Pons (tissue), 1 donor: Measurements from ENCODE around the gene MSANTD2.

Experiments used
- DNase-seq: peaks from one replicate; pipeline ENCODE4 v3.0.0-alpha.2; 2016; ENCODE audit warnings: low spot score

Gene MSANTD2

GRCh38 chr11:124817036-124817435 is 16.8 kb upstream of the MSANTD2 start:
- DNase-seq: no peak

- no peak for DNase-seq
Observed at GRCh38 chr11:124814739-124815138, 14.5 kb upstream of the MSANTD2 start.

DNA sequence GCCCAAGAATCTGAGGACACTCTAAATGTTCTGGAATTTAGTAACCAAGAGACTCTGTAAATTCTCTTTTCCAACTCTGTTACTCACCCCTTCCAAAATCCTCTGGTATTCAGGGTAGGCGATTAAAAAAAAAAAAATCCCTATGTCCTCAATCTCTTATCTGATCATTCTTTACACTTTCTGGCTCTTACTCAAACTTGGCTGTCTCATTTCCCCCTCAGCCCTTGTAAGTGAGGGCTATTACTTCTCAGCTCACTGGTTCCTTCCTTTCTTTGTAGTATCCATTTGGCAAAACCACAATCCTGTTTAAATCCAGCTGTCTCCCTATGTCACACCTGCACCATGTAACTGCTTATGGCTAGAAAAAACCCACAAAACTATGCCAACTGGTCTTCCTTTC is 12.7 kb upstream of the MSANTD2 start:
- DNase-seq: no peak

GRCh38 chr11:124811399-124812125 is 11.4 kb upstream of the MSANTD2 start:
- DNase-seq: no peak

DNA sequence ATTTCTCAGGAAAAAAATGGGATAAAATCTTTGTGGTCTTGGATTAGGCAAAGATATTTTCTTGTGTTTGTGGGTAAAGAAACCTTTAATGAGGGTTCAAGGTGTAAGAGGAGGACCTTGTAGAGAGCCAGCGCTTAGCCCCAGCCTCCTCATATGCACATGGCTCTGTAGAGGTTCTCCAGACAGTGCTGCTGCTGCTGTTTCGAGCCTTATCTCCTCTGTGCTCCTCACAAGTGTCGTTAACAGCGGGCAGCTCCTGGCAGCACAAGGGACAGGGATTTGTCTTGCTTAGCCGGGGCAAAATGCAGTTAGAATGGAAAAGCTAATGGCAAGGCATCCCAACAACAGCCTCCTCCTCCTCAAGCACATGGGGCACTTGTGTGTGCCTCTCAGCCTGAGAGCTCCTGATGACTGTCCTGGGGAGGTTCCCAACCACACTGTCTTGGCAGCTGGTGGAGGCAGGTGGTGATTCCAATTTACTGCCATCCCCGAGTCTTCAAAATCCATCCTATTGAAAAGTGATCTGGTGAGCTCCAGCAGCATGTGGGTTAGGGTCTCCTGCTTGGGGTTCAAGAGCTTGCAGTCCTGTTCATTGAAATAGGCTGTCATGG is 7.6 kb upstream of the MSANTD2 start:
- no peak for DNase-seq

GRCh38 chr11:124807201-124807600 is 7.0 kb upstream of the MSANTD2 start:
- DNase-seq: peak; percentile 48

GRCh38 chr11:124804884-124805283 is 4.7 kb upstream of the MSANTD2 start:
- no peak for DNase-seq

- DNase-seq: no peak
Observed at GRCh38 chr11:124801636-124802312, 1.6 kb upstream of the MSANTD2 start.

DNA sequence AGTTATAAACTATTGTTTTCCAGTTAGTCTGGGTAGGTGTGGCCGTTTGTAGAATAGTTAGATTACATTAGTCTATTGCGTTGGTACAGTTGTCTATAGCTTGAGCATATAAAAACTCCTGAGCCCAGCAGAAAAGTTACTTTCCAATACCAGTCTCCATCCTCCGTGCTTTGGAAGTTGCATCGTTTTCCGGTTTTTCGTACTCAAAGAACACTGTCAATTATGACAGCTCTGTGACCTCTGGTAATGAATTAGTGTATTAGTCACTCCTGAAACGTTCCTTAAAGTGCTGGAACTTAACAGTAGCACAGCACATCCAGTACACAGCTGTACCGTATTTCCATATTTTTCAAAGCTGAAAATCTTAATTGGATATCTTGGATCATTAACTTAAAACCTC is 808 bp upstream of the MSANTD2 start:
- DNase-seq: no peak

DNA sequence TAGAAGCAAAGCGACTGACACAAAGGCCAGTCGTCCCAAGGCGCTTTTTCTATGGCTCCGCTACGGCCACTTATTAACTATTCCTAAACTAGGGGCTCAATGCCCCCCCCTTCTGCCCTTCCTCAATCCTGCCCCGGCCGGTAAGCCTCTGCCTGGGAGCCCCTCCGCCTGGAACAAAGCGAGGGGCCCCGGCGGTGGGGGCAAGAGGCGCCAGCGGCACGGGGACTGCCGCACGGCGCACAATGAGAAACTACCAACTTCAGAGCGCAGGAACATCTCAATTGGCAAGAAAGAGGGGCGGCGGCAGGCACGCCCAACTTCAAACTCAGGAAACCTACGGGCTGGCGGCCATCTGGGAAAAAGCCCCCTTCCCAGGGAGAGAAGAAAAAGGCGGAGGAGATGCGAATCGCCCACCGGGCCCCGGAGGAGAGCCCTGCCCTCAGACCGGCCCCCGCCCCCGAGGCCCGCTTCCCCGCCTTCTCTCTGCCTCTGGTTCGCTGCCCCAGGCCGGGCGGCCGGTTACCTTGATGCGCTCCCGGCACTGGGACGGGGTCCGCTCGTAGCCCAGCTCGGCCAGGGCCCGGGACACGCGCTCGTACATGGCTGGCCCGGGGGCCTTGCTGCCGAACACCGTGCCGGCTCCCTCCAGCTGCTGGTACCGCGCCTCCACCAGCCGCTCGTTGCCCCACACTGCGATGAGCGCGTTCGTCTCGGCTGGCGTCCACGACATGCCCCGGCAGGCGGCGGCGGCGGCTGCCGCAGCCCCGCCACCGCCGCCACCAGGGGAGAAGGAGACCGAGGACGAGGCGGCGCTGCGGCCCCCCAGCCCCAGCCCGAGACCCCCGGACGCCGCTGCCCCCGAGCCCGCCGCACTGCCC is 619 bp downstream of the MSANTD2 start:
- DNase-seq: no peak

DNA sequence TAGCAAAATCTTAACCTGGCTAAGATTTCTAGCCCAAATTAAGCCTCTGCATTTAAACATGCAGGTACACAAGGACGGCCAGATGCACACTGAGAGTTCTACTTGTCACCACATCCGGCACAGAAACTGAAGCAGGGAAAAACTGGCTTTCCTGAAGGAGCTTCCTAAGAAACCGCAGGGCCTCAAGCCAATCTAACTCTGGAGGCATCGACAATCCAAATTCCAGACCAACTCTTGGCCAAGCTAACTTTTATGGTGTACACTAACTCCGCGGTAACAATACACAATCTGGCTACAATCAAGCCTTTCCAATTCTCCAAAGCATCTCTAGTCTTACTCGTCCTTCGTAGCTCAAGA is 1.2 kb downstream of the MSANTD2 start:
- no peak for DNase-seq

GRCh38 chr11:124796312-124796711 is 3.9 kb downstream of the MSANTD2 start:
- no peak for DNase-seq

DNA sequence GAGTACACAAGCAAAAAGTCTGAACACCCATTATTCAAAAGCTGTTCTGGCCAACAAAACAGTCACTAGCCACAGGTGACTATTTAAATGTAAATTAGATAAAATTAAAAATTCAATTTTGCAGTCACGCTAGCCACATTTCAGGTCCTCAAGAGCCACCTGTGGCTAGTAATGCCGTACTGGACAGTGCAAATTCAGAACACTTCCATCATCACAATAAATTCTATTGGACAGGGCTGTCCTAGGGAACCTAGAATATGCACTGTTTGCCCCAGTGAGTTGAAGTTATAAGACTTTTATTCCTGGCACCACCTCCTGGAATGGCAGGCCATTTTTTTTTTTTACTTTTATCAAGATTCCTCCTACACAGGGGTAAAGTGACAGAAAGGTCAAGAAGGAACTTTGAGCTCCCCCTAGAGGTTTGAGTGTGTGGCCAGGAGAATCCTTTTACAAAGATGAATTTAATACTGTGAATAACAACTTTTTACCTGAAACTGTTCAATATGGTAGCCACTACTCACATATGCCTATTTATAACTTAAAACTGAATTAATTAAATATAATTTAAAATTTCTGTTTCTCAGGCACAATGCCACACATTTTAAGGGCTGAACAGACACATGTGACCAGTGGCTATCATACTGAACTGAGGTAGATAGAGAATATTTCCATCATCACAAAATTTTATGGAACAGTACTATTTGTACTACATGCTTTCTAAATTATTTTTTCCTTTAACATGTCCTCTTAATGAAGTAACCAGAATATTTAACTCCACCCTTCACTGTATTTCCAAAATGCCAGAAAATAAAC is 6.5 kb downstream of the MSANTD2 start:
- peak; percentile 60 for DNase-seq

DNA sequence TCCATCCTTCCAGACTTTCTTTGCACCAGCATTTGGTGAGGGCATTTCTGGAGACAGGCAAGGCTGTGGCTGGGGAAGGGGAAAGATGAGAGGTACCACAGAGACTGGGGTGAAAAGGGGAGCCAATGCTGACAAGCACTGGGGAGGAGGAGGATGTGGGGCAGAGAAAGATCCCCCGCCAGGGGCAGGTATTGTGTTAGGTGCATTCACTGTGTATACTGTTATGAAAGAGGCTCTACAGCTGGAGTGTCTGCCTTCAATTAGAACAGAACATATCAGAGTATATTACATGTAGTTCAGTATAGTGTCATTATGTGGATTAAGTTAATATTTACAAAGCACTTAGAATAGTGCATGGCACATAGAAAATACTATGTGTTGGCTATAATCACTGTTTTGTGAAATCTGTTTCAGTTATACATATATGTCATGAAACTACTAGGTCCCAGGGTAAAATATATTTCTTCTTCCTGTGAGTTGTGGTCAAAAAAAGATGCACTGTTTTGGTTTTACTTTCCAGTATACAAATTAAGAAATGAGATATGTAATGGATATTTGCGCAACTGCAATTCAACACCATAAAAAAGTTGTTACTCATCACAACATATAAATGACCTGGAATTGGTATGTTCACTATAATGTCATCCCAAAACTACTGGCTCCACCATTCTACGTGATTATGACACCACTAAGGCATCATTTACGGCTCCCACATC is 8.4 kb downstream of the MSANTD2 start:
- DNase-seq: no peak

DNA sequence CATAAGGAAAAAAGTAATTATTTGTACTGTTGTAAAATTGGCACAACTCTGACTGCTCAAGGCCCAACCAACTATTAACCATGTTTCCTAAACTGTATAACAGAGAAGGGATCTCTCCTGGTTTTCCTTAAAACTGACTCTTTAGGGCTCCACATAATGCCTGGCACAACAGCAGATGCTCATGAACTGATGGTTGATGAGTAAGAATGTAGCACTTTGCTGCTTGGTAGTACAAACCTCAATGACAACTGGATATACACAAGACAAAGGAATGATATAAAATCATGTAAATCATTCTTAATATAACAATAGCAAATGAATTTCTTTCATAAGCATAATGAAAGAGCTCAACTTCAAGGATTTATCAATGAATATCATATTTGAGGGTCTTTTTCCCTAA is 11.7 kb downstream of the MSANTD2 start:
- DNase-seq: no peak

DNA sequence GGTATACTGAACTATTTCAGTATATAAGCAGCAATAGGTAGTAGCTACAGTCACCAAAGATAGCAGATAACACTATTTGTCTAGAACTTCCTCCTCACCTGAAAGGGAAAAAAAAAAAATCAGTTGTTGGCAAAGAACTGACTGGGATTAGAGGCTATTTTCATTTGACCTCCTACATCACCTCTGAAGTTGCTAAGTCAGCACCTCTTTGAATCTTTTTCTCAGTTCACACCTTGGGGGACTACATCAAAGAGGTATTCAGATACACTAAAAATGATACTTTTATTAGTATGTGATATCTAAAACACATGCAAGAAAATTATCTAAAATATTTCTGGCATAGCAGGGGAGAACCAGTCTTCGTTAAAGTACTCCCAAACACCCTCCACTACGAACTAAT is 16.2 kb downstream of the MSANTD2 start:
- DNase-seq: no peak

GRCh38 chr11:124783002-124783401 is 17.2 kb downstream of the MSANTD2 start:
- no peak for DNase-seq

- no peak for DNase-seq
Observed at GRCh38 chr11:124779568-124779967, 20.6 kb downstream of the MSANTD2 start.

DNA sequence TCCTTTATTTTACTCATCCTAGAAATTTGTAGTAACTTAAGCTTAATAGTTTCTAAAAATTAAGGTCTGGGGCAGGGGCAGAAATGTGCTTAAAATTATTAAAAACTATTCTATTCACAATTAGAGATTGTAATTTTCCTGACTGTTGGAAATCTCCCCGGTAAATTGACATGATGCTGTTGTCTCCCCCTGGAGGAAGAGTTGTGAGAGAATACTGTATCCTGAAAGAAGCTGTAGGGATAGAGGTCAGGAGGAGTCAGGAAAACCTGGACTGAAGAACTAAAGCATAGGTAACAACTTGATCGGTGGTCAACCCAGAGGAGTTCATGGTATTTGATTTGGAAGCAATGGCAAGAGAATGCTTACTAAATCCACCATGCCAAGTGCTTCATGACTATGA is 21.9 kb downstream of the MSANTD2 start:
- DNase-seq: no peak

- DNase-seq: no peak
Observed at GRCh38 chr11:124776865-124777645, 23.2 kb downstream of the MSANTD2 start.
